Measurements from ENCODE around the gene SPOCK1.

Gene SPOCK1

DNA sequence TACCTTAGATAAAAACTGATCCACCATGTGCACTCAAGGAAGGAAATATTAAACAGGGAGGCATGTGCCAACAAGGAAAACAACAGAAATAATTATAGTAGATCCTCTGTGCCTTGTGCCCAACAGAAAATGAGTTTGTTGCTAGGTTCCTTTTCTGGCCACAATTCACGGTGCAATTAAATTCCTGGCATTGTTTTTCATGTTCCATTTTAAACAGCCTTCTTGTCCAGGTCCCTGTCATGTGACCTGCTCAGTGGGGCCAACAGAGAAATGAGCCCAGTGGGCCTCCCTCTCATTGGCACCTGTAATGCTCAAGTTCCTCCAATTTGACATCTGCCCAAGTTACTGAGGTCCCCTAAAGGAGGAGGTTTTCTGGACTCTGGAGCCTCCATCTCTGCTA, 56.5 kb downstream of the SPOCK1 start:
- no peak for DNase-seq (ENCODE audit: low read depth)

DNA sequence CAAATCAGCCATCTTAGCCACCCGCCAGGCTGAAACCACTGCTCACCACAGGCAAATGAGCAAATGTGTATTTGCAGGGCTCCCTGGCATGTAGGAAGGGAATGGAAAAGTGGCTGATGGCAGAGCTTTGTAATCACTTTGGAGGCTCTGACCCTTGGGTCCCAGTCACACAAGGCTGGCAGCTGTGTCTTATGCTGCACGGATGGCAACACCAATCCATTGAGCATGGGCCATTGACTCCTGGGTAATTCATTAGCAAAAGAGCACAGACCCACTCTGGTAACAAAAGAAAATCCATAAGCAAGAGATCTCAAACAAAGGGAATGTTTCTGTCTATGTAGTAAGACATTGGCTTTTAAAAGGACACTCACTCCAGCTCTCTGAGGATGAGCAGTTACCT, 57.6 kb downstream of the SPOCK1 start:
- DNase-seq (ENCODE audit: low read depth): no peak

DNA sequence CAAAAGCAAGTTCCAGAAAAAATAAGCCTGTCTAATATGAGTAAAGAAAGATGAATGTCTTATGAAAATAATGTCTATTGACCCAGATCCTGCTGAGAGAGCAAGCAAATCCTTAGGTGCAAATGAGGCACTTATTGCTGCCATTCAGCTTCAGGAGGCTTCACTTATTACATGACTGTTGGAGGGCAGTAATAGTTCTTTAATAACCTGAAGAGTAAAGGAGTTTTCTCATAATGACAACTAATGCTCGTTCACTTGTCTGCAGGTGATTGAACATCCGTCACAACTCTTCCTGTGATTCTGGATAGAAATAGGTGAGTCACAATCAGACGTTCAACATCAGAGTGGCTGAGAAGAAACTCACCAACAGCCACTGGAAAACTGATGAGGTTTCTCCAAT, 58.3 kb downstream of the SPOCK1 start:
- no peak for DNase-seq (ENCODE audit: low read depth)

DNA sequence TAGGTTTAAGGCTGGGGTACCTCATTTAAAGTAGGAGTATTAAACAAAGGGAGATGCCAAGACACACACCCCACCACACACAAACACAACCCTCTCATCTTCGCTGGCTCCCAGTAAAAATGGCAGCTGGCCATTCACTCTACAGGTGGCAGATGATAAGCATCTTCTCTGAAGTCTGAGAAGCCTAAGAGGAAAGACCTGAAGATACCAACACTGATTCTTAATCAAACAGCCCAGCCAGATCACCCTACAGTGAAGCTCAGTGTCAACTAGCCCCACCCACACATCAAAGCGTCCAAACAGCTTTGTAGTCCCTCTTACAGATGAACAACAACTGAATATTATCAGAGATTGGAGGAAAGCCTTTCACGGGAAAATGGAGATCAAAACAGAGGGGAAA, 59.5 kb downstream of the SPOCK1 start:
- DNase-seq (ENCODE audit: low read depth): no peak

DNA sequence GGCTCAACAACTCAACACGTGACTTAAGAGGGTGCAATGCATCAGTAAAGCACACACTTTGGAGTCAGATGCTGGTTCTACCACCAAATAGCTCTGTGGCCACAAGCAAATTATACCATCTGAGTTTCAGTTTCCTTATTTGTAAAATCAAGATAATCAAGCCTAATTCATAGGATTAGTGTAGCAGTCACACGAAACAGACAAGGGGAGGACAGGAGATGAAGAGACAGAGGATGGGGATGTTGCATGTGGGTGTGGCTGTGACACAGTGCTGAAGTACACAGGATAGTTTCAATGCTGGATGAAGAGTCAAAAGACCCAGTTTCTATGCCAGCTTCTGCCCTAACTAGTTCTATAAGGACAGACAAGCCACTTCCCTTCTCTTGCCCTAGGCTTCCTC, 60.2 kb downstream of the SPOCK1 start:
- no peak for DNase-seq (ENCODE audit: low read depth)

DNA sequence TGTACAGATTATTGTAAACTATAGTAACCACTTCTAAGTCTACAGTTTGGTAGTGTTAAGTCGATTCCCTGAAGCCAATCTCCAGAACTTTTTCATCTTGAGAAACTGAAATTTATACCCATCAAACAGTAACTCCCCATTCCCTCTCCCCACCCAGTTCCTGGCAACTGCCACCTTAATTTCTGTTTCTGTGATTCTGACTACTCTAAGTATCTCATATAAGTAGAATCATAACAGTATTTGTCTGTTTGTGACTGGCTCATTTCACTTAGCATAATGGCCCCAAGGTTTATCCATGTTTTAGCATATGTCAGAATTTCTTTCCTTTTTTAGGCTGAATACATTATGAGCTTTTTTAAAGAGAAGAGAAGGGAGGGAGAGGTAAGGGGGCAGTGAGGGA, 61.4 kb downstream of the SPOCK1 start:
- no peak for DNase-seq (ENCODE audit: low read depth)

DNA sequence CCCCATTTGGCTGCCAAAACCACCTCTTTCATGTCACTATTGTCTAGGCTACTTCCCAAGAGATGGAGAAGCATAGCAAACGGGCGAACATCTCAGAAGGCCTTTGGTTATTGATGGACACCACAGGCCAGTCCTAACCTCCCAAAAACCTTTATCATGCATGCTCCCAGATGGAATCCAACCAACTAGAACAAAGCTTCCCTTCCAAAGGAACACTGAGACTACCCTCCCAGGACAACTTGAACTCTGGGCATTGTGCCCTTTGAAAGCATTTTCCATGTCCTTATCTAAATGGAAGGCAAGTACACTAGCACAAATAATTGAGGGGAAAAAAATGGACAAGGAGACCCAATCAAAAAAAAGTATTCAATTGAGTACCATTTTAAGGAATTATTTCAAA, 65.6 kb downstream of the SPOCK1 start:
- DNase-seq (ENCODE audit: low read depth): no peak

DNA sequence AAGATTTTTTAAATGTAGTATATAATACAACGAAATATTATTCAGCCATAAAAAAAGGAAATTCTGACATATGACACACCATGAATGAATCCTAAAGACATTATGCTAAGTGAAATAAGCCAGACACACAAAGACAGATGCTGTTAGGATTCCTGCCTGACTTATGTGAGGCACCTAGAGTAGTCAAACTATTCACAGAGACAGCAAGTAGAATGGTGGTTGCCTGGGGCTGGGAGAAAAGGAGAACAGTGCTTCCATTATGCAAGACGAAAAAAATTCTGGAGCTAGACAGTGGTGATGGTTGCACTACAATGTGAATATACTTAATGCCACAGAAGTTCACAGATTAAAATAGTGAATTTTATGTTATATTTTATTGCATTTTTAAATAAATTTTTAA, 66.8 kb downstream of the SPOCK1 start:
- no peak for DNase-seq (ENCODE audit: low read depth)

DNA sequence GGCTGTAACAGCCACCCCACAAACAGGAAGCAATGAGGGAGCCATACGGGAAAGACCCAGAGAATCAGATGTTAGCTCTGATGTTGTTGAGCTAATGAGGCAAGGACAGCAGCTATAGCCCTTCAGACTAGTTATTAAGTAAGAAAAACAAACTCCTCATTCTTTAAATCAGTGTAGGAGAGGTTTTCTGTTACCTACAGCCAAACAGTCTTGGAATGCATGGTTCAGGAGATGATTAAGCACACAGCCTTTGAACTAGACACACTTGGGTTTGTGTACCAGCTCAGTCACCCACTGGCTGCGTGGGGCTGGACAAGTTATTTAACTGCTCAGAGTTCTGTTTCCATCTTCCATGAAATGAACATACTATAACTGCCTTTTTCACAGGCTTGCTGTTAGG, 68.1 kb downstream of the SPOCK1 start:
- DNase-seq (ENCODE audit: low read depth): no peak

DNA sequence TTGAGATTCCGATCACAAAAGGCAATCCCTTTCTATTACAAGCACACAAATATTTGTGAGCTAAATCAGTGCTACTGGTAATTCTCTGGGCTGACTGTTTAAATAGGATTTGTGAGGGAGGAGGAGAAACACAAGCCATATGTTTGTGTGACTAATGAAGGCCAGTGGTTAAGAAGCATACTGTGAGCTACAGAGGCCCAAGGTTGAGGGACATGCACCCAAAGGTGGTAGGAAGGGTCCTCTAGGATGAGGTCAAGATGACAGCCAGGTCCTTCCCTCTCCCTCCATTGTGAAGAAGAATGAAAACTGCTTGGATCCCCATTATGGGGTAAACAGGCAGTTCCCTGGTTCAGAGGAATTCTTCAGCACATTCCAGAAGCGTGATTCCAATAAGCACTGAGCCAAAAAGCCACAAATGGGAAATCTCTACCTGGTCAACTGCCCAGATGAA, 83.9 kb downstream of the SPOCK1 start:
- DNase-seq (ENCODE audit: low read depth): no peak

DNA sequence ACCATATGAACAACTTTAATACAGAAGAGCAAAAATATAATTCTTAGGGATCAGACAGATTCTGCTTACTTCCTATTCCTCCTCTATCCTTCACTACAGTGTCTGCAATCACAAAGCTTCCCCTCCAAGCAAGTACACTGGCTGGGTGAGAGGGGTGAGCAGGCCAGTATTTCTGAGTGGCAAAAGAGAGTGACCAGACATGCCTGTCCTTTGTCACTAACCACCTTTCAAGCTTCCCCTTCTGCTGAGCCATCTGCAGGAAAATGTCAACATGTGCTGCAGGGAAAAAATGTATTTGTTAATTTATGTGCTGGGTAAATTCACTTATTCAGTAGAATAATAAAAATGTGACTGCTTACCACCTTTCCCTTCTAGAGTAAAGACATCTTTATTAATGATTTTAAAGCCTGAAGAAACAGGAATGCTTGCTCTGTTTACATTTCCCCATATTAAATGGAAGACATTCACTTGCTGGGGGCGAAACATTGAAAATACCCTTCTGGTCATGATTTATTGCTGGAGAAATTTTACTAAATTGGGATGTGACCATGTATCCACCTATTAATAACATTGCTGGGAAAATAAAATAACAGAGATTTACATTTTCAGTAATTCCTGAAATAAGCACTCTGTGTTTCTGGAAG, 84.9 kb downstream of the SPOCK1 start:
- no peak for DNase-seq (ENCODE audit: low read depth)

DNA sequence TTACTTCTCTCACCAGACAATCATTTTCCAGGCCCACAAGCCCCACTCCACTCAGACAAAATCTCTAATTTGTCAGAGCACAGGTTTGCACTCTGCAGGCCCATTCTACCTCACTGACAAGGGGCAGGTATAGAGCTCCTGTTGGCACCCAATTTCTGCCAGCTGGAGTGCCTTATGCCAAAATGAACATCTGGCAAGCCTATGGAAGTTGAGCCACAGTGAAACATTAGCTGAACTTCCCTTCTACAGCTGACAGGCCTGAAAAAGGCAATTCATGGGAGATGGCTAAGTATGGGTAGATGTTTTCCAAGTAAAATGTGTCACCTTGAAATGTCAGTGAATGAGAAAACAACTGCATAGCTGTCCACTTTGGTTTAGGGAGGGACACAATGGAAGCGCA, 87.0 kb downstream of the SPOCK1 start:
- no peak for DNase-seq (ENCODE audit: low read depth)

DNA sequence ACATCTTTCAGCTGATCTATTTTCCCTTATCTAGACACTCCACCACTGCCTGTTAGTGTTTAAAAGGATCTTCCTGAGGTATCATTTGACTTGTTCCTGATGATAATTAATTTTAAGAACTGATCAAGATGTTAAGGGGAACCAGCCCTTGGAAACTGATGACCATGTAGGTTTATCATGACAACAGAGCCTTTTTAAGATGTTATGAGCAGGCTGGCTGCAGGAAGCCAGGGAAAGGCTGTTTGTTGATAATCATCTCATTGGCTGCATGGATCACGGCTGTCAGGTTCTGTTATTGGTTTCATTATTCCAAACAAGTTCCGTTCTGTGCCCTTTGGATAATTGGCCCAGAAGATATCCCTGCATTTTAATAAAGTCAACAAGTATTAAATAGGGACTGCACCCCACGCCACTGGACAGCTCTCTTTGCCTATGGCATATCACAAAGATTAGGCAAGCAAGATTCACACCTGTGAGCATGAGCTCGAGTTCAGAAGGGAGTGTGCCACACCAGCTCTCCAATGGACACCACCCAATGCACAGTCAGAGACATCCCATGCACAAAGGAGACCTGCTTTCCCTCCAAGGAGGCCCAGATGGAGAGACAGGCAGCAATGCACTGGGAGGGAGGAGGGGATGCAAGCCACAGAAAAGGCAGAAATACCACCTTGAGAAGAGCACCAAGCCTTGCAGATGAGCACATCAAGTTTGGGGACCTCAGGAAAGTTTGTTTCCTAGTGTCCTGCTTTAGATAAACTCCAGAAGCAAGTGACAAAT, 88.7 kb downstream of the SPOCK1 start:
- no peak for DNase-seq (ENCODE audit: low read depth)

DNA sequence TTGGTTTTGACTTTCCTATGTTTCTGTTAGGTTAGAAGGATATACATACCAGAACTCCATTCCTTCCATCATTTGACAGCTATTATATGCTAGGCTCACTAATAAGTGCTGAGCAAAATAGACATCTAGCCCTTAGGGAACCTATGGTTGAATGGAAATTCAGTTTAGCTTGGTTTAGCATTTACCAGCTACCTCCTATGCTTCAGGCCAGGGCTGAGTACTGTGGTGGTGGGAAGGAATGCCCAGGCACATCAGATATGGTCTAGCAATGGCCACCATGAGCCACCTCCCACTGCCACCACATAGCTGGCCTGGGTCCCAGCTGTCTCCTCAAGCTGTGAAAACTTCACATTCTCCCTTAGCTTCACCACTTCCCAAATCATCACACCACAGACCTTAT, 89.4 kb downstream of the SPOCK1 start:
- no peak for DNase-seq (ENCODE audit: low read depth)

DNA sequence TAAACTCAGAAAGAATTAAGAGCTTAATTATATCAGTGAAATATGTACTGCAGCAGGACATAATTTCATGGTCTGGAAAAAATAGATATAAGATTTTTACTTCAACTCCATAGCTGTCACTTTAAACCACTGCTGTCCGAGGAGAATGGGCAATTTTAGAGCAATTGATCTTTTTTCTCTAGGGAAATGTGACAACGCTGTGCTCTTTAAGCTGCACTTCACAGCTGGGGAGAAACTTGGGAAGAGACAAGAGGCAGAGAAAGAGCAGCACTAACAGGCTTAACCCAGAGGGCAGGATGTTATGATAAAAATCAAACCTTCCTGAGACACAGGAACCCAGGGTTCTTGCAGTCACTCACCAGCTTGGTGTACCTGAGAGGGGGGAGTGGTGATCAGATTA, 92.0 kb downstream of the SPOCK1 start:
- no peak for DNase-seq (ENCODE audit: low read depth)

DNA sequence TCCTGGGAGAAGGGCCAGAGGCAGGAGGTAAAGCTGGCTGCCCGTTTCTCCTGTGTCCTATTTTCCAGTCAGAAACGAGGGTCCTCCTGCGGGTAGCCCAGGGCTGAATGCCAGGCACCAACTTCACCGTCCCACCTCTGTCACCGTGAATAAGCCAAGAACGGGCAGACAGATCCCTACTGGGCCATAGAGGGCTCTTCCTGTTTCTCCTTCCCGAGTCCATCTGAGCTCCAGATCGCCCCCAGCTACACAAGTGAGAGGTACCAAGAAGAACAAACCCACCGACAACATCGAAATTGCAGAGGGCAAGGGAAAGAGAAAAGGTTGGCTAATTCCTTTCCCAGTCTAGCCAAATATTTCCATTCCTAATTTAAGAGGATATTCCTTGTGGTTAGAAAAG, 93.7 kb downstream of the SPOCK1 start:
- no peak for DNase-seq (ENCODE audit: low read depth)

DNA sequence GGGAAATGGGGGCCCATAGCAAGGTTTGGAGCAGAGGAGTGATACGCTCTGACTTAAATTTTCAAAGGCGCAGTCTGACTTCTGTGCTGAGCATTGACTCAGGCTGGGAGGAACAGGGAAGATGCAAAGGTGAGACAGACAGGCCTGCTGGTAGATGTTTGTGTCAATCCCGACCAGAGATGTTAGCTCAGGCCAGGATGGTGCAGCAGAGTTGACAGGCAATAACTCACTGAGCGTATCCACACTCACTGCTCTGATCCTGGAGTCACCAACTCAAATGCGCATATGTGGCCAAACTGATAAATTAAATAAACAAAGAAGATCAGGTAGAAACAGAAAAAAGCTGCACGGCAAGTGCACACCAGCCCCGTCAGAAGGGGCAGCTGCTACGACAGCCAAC, 95.3 kb downstream of the SPOCK1 start:
- DNase-seq (ENCODE audit: low read depth): no peak

DNA sequence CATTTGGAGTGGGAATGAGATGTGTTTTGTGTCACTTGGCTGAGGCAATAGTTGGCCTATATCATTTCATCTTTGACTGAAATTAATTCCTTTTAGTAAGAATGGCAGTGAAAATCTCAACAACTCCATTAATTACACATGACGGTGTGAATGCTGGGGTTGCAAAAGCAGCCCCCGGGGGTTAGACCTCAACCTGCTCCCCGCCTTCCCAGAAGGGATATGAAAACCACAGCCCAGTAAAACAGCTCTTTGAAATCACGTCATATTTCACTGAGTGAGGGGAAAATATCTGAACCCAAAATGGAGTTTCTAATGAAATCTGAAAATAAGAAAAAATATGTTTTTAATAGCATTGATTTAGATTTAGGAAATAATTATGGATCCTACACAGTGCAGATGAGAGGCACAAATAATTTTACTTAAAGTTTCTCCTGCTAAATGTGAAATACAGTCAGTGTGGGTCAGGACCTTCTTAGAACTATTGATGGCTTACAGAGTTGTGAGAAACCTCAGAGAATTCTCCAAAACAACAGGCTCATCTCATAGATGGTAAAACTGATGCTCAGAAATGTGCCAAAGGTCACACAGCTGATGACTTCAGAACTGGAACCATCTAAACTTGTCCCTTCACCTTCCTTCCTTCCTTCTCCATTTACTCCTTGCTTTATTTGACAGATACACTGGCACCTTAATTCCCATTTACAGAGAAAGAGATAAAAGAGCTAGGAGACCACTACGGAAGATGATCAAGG, 96.5 kb downstream of the SPOCK1 start:
- no peak for DNase-seq (ENCODE audit: low read depth)

DNA sequence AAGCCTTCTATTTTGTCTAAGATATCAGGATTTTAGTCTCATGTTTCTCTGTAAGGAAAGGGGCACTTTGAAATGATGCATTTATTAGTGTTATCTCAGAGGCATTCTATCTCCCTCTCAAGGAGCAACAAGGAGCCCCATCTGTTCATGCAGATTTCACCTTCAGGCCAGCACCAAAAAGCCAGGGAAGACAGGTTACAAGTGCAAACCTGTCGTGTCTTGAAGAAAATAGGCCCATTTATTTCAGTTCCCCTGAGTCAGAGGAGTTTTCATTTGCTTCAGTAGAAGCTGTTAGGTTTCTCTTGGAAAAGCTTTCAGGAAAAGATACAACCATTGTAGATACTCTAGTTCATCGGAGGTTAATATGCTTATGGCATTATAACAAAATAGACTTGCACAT, 97.2 kb downstream of the SPOCK1 start:
- no peak for DNase-seq (ENCODE audit: low read depth)

DNA sequence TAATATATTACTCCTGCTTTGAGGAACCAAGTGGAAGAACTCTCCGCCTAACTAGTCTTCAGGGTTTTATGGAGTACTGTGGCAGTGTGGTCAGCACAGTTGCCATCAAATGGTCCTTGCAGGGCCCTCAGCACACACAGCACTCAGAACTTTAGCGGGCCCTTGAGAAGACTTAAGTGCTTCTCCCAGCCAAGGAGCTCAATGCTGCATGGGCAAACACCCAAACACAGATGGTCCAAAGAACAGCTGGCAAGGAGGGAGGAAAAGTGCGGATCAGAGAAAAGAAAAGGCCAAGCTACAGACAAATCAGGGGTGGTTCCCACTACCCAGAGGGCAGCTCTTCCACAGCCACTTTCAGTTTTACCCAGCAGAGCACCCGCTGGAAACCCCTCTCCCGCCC, 98.6 kb downstream of the SPOCK1 start:
- DNase-seq (ENCODE audit: low read depth): no peak

DNA sequence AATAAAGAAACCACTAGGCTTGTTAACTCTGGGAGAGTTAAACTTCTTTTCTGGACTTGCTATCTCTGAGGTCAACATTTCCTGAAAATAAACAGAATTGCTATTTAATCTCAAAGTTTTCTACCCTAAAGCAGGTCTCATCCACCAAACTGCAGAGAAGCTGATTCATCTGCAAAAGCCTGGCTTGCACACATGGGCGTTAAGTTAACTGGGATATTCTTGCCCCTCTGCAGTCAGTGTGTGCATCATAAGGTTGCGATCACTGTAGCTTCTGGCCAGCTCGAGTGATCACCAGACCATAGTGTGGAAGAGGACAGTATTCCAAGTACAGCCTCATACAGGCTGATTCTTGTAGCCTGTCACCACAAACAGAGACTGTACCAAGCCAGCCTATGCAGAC, 99.2 kb downstream of the SPOCK1 start:
- DNase-seq (ENCODE audit: low read depth): no peak

DNA sequence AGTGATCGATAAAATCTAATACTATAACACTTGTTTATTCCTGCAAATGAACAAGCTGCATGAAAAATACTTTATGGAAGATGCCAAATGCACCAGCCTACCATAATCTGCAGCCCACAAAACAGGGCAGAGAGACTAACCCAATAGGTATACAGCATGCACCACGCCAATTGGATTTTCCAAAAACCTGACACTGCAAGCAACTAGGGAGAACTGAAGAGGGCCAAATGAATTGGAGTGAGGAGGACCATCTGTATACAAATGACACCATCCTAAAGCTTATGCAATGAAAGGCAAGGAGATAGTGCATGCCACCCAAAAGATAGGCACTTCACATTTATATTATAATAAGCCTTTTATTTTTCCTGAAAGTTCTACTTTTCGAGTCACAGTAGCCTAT, 100.4 kb downstream of the SPOCK1 start:
- DNase-seq (ENCODE audit: low read depth): no peak

DNA sequence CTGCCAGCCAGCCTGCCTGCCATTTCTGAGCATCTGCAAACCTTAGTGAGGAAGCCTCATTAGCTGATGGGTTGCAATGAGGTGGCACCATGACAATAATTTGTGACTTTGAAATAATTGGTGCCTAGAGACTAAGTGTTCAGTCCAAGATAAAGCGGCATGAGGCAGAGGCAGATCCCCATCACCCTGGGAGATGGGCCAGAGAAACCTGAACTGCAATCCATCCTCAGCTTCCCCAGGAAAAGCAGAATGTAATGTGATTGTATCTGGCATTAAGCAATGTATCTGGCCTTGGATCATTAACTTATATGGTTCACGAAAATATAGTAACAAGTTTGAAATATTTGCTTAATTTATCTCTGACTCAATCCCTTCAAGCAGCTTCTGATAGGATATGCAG, 101.0 kb downstream of the SPOCK1 start:
- no peak for DNase-seq (ENCODE audit: low read depth)
